Breast epithelium (tissue), 4 donors: ENCODE measurements around the gene LILRB2. TPM values are rescaled to one million over a fixed set of nuclear protein-coding genes. Genes with fewer than 3 reads are reported as not detected.
"Not testable (repeated sequence)": the region's sequence is repeated elsewhere in the genome, so short reads cannot be mapped to it uniquely, and the experiment has no call there.

ENCODE experiments used
- DNase-seq, 2 donors: peaks; one replicate each; pipeline ENCODE4 v3.0.0-alpha.2; 2019; ENCODE audit warnings: low spot score in 2 of 2
- H3K27ac ChIP-seq, 2 donors: fragments of 200-600 bp; sonication (generic) in 1 of 2; one replicate each; pipeline ENCODE4 v1.5.1; 2016 to 2019; ENCODE audit warnings: mild to moderate bottlenecking in 1 of 2
- H3K27me3 ChIP-seq, 2 donors: fragments of 200-600 bp; sonication (generic) in 1 of 2; one replicate each; pipeline versions ENCODE4 v1.5.1 to v1.6.0; 2017 to 2019; ENCODE audit warnings: control low read depth in 1 of 2, mild to moderate bottlenecking in 1 of 2
- H3K36me3 ChIP-seq: fragments of 200-600 bp; one replicate; pipeline ENCODE4 v1.5.1; 2019
- H3K4me1 ChIP-seq, 2 donors: fragments of 200-600 bp; sonication (generic); one replicate each; pipeline ENCODE4 v1.5.1; 2016 to 2019; ENCODE audit warnings: control low read depth in 1 of 2
- H3K4me3 ChIP-seq, 3 donors: fragments of 200-600 bp; sonication (generic); 1 replicate in 2 of 3; 2 replicates in 1 of 3; pipeline ENCODE4 v1.5.1; 2016 to 2019; ENCODE audit warnings: mild to moderate bottlenecking in 3 of 3, moderate library complexity in 2 of 3
- H3K9me3 ChIP-seq, 2 donors: fragments of 200-600 bp; sonication (generic) in 1 of 2; one replicate each; pipeline ENCODE4 v1.5.1; 2016 to 2019; ENCODE audit warnings: control low read depth in 1 of 2
- POLR2A ChIP-seq: fragments of 450-650 bp; IDR thresholded peaks from one replicate; pipeline ENCODE4 v1.6.1; 2016; ENCODE audit warnings: antibody characterized with exemption, mild to moderate bottlenecking, moderate library complexity
- POLR2AphosphoS5 ChIP-seq, 3 donors: sonication (generic); formaldehyde crosslinking; IDR thresholded peaks; one replicate each; pipeline ENCODE4 v1.6.1; 2017; ENCODE audit warnings: antibody characterized with exemption in 3 of 3
- intact Hi-C: fragments of 100-400 bp; cut with DNase I; formaldehyde crosslinking; loops from one replicate; pipeline ENCODE4 v1.15.1; 2023; ENCODE audit warnings: low total_unique reads
- total RNA-seq, 3 donors: library from RNA; depleted of rRNA; stranded (reverse); fragments of >200 nt; gene quantifications; one replicate each; pipeline ENCODE4 v1.1.0, GENCODE V29; 2016
- TF ChIP-seq, protein P1 (sequence below), 3 donors: fragments of 450-650 bp; IDR thresholded peaks; one replicate each; pipeline ENCODE4 v1.5.1; 2016 to 2017; ENCODE audit warnings: antibody characterized with exemption in 3 of 3, mild to moderate bottlenecking in 3 of 3, moderate library complexity in 3 of 3

LILRB2 gene
- total RNA-seq, 3 donors from 2014 or later, result 0.98 to 3.5 (median 1.8) TPM

DNA sequence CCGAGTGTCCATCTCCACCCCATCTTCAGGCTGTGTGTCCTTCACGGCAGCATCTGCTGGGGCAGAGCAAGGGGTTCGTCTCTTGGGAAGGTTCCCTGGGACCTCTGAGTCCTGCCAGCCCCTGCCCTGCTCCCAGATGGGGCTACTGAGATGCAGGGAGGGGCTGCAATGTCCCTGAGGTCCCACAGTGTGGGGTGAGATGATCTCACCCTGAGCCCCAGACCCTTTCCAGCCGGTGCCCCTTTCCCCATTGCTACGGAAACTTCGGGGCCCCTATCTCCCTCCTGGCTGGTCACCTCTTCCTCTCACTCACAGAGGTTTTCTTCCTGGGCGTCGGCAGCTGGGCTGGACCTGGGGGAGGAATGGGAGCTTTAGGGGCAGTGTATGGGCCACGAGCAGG lies 5.0 kb downstream of the LILRB2 start:
- H3K4me1 ChIP-seq, result no peaks in the 10 kb centered on the region
- intact Hi-C loops, result no loop called here
- no peak overlapping the region for H3K27ac ChIP-seq
- no peak overlapping the region for H3K4me3 ChIP-seq
- H3K27me3 ChIP-seq, result peaks cover 0 to 38% of the 10 kb centered on the region in 2 donors
- no peak for TF ChIP-seq POLR2AphosphoS5 (IDR thresholded peaks at IDR 0.05)
- TF ChIP-seq, protein P1, sequence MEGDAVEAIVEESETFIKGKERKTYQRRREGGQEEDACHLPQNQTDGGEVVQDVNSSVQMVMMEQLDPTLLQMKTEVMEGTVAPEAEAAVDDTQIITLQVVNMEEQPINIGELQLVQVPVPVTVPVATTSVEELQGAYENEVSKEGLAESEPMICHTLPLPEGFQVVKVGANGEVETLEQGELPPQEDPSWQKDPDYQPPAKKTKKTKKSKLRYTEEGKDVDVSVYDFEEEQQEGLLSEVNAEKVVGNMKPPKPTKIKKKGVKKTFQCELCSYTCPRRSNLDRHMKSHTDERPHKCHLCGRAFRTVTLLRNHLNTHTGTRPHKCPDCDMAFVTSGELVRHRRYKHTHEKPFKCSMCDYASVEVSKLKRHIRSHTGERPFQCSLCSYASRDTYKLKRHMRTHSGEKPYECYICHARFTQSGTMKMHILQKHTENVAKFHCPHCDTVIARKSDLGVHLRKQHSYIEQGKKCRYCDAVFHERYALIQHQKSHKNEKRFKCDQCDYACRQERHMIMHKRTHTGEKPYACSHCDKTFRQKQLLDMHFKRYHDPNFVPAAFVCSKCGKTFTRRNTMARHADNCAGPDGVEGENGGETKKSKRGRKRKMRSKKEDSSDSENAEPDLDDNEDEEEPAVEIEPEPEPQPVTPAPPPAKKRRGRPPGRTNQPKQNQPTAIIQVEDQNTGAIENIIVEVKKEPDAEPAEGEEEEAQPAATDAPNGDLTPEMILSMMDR (IDR thresholded peaks at IDR 0.05), result no peak
- TF ChIP-seq POLR2A, result no peak
- no peaks in the 10 kb centered on the region for H3K36me3 ChIP-seq
- DNase-seq, result no peak
- no peaks in the 10 kb centered on the region for H3K9me3 ChIP-seq

DNA sequence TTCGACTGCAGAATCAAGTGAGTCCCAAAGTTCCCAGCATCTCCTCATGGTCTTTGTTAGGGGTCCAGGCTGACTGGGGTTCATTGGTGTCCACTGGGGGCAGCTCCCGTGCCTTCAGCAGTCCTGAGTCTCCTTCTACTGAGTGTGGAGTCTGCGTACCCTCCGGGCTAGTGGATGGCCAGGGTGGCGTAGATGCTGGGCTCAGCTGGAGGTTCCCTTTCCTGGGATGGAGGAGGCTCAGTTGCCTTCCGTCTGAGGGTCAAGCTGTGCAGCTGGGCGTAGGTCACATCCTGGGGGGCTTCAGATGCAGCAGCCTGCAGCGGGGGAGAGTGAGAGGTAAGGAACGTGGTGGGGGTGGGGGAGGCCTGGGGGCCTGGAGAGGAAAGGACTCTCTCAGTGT lies 6.4 kb downstream of the LILRB2 start:
- intact Hi-C loops, H3K4me1 ChIP-seq, H3K9me3 ChIP-seq, H3K27ac ChIP-seq, DNase-seq, H3K36me3 ChIP-seq, H3K4me3 ChIP-seq: not testable (repeated sequence)
- peaks cover 0 to 24% of the 10 kb centered on the region in 2 donors for H3K27me3 ChIP-seq

DNA sequence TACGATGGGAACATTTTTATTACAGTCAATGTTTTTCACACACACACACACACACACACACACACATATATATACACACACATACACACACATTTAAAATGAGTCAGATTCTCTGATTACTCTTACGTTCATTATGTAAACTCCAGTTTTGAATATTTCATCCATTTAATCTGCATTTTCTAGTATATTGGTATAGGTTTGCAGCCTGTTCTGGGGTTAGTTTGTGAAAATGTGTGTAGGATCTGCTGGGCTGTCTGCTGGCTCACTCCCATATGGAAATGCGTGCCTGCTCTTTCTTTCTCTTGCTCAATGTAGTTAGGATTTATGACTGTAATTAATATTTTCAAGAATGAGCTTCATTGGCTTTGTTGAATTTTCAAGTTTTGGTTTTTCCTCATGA lies 7.1 kb downstream of the LILRB2 start:
- no peak for DNase-seq
- H3K4me3 ChIP-seq, result no peak overlapping the region
- H3K4me1 ChIP-seq, result no peaks in the 10 kb centered on the region
- H3K36me3 ChIP-seq, result no peaks in the 10 kb centered on the region
- TF ChIP-seq POLR2A (no peak), POLR2AphosphoS5 (IDR thresholded peaks at IDR 0.05) (no peak)
- TF ChIP-seq, protein P1 (IDR thresholded peaks at IDR 0.05), result no peak
- peaks cover 0 to 18% of the 10 kb centered on the region in 2 donors for H3K27me3 ChIP-seq
- H3K9me3 ChIP-seq, result no peaks in the 10 kb centered on the region
- no peak overlapping the region for H3K27ac ChIP-seq
- intact Hi-C loops, result no loop called here

DNA sequence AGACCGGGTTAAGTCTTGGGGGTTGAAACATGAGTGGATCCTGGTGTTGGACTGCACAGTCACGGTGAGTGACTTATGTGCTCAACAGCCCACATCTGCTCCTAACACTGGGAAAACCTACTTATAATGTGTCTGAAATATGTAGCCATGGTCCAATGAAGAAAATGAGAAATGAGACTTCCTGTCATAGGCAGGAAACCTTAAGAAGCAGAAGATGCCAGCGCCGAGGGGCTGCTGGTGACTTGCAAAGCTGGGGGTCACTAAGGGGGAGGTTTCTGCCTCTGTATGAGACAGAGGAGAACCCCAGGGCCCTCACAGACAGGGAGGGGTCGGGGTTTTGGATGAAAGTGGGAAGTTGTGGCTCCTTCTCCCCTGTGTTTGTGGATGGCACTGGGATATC lies 8.7 kb downstream of the LILRB2 start:
- intact Hi-C loops, H3K27me3 ChIP-seq, H3K9me3 ChIP-seq, H3K4me1 ChIP-seq, H3K36me3 ChIP-seq, H3K27ac ChIP-seq, H3K4me3 ChIP-seq, DNase-seq: not testable (repeated sequence)

DNA sequence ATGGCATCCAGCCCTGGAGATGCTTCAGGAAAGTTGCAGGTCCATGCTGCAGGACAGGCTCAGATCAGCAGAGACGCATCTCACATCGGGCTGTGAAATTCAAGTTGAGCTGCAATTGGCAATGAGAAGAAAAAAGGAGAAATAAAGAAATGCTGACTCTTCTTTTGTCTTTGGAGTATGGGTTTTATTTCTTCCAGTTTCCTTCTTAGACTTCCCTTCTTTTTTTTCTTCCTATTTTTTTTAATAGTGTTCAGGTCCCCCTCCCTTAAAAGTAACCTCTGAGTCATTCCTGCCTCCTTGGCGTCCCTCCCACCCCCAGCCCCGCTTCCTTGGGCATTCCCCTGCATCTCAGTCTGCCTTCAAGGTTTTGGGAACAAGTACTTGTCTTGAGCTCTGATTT lies 9.3 kb downstream of the LILRB2 start:
- H3K4me1 ChIP-seq, H3K27me3 ChIP-seq, H3K27ac ChIP-seq, H3K4me3 ChIP-seq, H3K9me3 ChIP-seq, DNase-seq, intact Hi-C loops, H3K36me3 ChIP-seq: not testable (repeated sequence)

DNA sequence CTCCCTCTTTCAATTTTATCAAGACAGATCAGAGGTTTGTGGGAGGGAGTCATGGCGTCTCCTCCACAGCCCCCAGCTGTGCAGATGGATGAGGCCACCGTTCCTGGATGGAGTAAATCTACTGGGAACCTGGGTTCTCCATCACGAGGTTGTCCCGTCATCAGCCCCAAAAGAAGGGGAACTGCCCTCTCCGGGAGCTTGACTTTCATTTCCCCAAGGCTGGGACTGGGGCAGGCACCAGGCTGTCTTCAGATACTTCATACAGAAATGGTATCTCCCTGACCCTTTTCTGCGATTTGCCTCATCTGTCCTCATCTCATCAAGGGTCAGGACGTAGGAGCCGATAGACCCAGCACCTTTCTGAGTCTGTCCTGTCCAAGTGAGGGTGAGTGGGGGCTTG lies 9.8 kb downstream of the LILRB2 start:
- Histone ChIP-seq H3K27ac (no peak overlapping the region), H3K4me3 (no peak overlapping the region), H3K9me3 (no peaks in the 10 kb centered on the region), H3K36me3 (no peaks in the 10 kb centered on the region), H3K27me3 (peaks cover 0 to 6% of the 10 kb centered on the region in 2 donors), H3K4me1 (no peaks in the 10 kb centered on the region)
- intact Hi-C loops, result no loop called here
- DNase-seq, result no peak
- no peak for TF ChIP-seq POLR2A
- no peak for TF ChIP-seq POLR2AphosphoS5 (IDR thresholded peaks at IDR 0.05)
- TF ChIP-seq, protein P1 (IDR thresholded peaks at IDR 0.05), result no peak

DNA sequence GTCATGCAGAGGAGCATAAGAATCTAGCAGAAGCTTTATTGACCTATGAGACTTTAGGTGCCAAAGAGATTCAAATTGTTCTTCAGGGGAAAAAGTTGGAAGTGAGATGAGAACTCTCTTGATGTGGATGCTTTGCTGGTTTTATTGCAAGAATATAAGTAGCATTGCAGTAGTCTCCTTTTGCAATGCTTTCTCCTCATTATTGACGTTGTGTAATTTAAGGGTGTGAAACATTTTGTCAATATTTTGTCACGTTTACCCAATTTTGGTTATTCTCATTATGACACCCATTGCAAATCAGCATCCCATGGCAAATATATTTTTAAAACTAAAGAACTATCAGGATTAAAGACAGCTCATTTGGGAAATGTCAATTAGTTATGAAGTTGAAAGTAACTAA lies 12.0 kb downstream of the LILRB2 start:
- Histone ChIP-seq H3K9me3 (no peaks in the 10 kb centered on the region), H3K27ac (no peak overlapping the region), H3K4me1 (no peaks in the 10 kb centered on the region), H3K27me3 (peaks cover 0 to 3% of the 10 kb centered on the region in 2 donors), H3K36me3 (no peaks in the 10 kb centered on the region), H3K4me3 (no peak overlapping the region)
- intact Hi-C loops, result no loop called here
- no peak for DNase-seq
- TF ChIP-seq, protein P1 (IDR thresholded peaks at IDR 0.05), result no peak
- no peak for TF ChIP-seq POLR2AphosphoS5 (IDR thresholded peaks at IDR 0.05)
- no peak for TF ChIP-seq POLR2A
